ENCODE data around the gene RNU6-8.

The RNU6-8 gene

GRCh38 chr14:32203928-32204357 is 874 bp upstream of the RNU6-8 start:
- DNase-seq, result no peak

GRCh38 chr14:32202491-32202997 is 525 bp downstream of the RNU6-8 start:
- DNase-seq, result no peak

- DNase-seq, result no peak
These were observed 1.1 kb downstream of the RNU6-8 start, which contains the start of gene RNU6-7 for GRCh38 chr14:32201816-32202490. TSS of gene RNU6-7 (plus strand) at chr14:32202045.

- DNase-seq, result no peak
These were observed 1.8 kb downstream of the RNU6-8 start for GRCh38 chr14:32201193-32201815.

GRCh38 chr14:32200368-32201192 is 2.5 kb downstream of the RNU6-8 start:
- no peak for DNase-seq

DNA sequence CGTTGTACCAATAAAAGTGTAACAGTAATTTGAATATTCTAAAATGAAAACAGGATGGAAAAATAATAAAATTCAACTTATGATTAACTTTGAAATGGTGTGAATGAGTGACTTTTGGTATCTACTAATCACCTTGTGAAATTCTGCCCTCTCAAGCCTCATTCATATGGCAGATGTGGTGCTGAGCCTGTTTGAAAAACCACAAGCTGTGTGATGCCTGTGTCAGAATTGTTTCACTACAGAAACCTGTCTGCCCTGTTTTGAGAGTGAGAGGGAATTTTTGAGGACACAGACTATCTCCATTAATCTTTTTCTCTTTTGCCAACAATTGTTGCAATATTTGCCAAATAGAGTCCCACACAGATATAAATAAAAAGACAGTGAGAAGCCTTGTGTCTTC is 5.2 kb downstream of the RNU6-8 start:
- no peak for DNase-seq

- DNase-seq, result no peak
These were observed 7.4 kb downstream of the RNU6-8 start for GRCh38 chr14:32195636-32196035.

DNA sequence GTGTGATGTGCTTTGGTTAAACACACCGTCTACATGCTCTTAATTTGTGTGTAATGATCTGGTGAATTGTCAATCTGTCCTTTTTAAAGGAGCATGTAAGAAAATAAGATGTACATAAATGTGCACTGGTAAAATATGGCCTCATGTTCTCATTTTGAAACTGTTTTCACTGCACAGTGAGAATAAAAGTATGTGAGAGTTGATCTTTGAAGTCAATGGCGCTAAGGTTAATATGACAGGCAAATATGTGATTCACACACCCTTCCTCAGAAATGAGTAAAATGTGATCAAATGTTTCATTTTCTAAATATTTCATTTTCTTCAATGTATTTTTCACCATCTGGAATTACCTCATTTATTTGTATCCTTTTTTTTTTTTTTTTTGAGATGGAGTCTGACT is 9.5 kb downstream of the RNU6-8 start:
- no peak for DNase-seq

GRCh38 chr14:32192712-32193373 is 10.2 kb downstream of the RNU6-8 start:
- DNase-seq, result no peak

DNA sequence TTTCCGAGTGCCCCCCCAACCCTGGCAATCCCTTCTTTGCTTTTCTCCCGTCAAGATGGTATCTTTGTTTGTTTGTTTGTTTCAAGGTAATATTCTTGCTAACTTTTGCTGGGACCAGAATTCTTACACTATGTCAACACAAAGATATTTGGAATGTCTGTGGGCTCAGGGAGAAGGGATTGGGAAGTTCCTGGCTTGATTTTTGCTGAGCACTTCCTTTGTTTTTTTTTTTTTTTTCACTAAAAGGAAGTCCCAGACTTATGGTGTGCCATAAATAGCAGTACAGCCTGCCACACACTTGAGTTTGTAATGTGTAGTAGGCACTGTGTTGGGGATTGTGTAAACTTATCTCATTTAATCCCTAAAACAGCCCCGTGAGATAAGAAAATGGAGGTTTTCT is 12.4 kb downstream of the RNU6-8 start:
- no peak for DNase-seq

DNA sequence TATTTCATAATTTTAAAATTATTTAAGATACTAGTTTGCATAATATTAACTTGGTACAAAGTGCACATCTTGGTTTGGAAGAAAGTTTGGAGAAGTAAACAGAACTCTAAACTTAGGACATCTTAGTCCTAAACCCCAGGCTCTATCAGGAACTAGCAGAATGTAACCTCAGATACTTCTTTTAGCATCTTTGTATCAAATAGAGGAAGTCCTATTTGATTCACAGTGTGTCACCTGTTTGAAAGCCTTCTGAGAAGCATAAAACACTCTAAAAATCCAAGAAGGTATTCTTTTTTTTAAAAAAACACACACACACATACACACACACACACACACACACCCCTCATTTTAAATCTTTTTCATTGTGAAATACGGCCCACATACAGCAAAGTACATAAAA is 13.3 kb downstream of the RNU6-8 start:
- no peak for DNase-seq

DNA sequence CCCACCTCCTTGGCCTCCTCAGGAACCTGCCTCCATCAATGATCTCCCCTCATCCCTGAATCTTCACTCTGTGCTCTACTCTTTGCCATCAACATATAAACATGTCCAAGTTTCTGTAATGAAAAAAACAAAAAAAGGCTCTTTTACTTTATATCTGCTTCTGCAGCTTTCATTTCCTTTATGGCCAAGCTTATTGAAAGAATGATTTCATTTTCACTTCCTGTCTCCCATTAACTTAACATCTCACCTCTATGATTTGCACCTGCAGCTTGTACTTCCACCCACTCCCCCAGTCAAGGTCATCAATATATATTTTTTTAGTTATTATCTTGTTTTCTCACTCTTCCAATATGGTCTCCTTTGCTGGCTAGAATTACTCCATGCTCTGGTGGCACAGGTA is 16.8 kb downstream of the RNU6-8 start:
- no peak for DNase-seq

- no peak for DNase-seq
These were observed 18.0 kb downstream of the RNU6-8 start for GRCh38 chr14:32185097-32185496.

DNA sequence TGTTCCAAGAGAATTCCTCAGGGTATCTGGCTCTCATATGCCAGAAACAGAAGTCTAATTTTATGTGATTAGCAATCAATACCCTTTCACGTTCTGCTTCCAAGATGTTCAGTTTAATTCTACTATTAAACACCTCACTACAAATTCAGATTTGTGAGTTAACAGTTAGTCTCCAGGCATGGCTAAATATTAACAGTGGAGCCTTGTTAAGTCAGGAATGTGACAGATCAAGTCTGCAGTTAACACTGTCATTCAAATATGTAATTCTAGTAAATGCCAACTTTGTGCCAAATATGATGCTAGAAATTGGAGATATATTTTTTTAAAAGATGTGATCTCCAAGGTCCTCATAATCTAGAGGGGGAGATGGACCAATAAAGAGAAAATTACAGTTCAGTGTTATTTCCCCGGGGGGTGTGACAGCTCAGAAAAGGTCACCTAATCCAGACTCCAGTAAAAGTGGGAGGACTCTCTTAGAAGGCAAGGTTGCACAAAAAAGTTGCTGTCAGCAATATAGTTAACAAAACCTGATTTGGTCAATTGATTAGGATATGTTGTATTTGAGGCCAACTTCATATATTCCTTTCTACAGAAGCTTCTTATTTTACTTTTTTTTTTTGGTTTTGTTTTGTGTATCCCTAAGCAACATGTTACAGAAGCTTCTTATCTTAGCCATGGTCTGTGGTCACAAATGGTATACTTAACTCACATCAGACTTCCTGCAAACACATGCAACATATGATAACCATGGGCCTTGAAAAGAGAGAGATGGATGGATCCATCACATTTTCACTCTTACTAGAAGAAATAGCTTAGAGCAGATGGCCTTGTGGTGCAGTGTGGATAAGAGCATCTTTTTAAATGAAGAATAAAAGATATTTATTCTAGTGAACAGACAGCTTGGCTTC is 19.7 kb downstream of the RNU6-8 start:
- DNase-seq, result no peak

DNA sequence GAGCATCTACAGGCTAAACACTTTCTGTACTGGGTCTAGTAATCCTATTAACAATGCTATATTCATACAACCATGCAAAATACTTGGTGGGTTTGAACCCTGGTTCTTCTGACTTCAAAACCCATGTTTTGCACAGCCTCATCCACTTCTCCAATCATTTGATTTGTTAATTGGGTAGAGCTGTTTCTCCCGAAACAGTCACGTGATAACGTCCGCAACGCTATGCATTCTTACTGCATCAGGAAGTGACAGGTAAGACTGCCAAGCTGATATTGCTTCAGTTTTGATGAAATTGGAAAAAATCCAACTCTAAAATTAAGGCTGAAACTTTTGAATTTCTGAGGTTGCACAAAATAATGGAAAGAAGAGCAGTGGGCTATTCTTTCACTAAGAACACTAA is 31.6 kb downstream of the RNU6-8 start:
- DNase-seq, result no peak

- DNase-seq, result no peak
These were observed 33.9 kb downstream of the RNU6-8 start for GRCh38 chr14:32169191-32169590.

- no peak for DNase-seq
These were observed 35.2 kb downstream of the RNU6-8 start for GRCh38 chr14:32167907-32168306.

- DNase-seq, result no peak
These were observed 36.1 kb downstream of the RNU6-8 start for GRCh38 chr14:32166924-32167323.

DNA sequence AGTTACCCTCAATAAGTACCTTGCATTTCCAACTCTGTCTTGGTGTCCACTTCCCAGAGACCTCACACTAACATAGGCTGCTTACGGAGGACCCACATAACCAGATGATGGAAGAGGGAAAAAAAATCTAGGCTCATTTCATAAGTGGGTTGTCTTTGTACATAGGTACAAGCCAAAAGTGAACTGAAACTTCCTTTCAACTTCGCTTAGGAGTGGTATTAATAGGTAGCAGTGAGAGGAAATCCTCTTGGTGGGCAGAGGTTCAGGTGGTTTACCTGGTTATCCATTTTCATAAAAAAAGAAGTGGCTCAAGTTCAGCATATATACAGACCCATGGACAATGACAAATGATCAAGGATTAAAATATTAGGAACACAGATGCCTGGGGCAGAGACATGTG is 37.0 kb downstream of the RNU6-8 start:
- DNase-seq, result no peak
